SIG-M5 treated with dmso at 0.1 percent for 504 hours (cell line): Measurements from ENCODE around the gene ADAM10.

ENCODE experiments used
- DNase-seq: peaks from one replicate; lab custom pipeline; 2025; ENCODE audit not compliant: unreplicated experiment; lab: John Stamatoyannopoulos, UW

The ADAM10 gene

GRCh38 chr15:58587486-58587885 is 162.0 kb downstream of the ADAM10 start:
- DNase-seq, result no peak

GRCh38 chr15:58585693-58586443 is 163.6 kb downstream of the ADAM10 start:
- no peak for DNase-seq

GRCh38 chr15:58584789-58585461 is 164.6 kb downstream of the ADAM10 start:
- DNase-seq, result no peak

- DNase-seq, result no peak
Measured at GRCh38 chr15:58583171-58583908, 166.2 kb downstream of the ADAM10 start.

- DNase-seq, result peak; percentile 70
Measured at GRCh38 chr15:58582160-58582559, 167.3 kb downstream of the ADAM10 start.

GRCh38 chr15:58576657-58577056 is 172.8 kb downstream of the ADAM10 start:
- DNase-seq, result no peak

GRCh38 chr15:58575045-58575786 is 174.3 kb downstream of the ADAM10 start:
- no peak for DNase-seq

GRCh38 chr15:58574631-58575030 is 174.9 kb downstream of the ADAM10 start:
- no peak for DNase-seq

GRCh38 chr15:58573270-58573669 is 176.2 kb downstream of the ADAM10 start:
- DNase-seq, result no peak

GRCh38 chr15:58572521-58572920 is 177.0 kb downstream of the ADAM10 start:
- no peak for DNase-seq

- DNase-seq, result no peak
Measured at GRCh38 chr15:58571491-58571890, 178.0 kb downstream of the ADAM10 start.

- DNase-seq, result no peak
Measured at GRCh38 chr15:58569455-58569854, 180.1 kb downstream of the ADAM10 start.

GRCh38 chr15:58568157-58568571 is 181.3 kb downstream of the ADAM10 start:
- DNase-seq, result no peak

- peak; percentile 6 for DNase-seq
Measured at GRCh38 chr15:58566029-58566428, 183.5 kb downstream of the ADAM10 start.

GRCh38 chr15:58565619-58566018 is 183.9 kb downstream of the ADAM10 start:
- DNase-seq, result no peak

GRCh38 chr15:58564981-58565380 is 184.5 kb downstream of the ADAM10 start:
- DNase-seq, result no peak

- DNase-seq, result no peak
Measured at GRCh38 chr15:58562135-58562534, 187.4 kb downstream of the ADAM10 start.

GRCh38 chr15:58561321-58561720 is 188.2 kb downstream of the ADAM10 start:
- DNase-seq, result no peak

GRCh38 chr15:58559904-58560588 is 189.5 kb downstream of the ADAM10 start:
- no peak for DNase-seq

GRCh38 chr15:58558777-58559176 is 190.7 kb downstream of the ADAM10 start:
- no peak for DNase-seq

GRCh38 chr15:58556541-58556940 is 193.0 kb downstream of the ADAM10 start:
- no peak for DNase-seq
